Ishikawa (cell line): ENCODE data around the gene DENND1A.

ENCODE experiments used
- TCF12 ChIP-seq: IDR thresholded peaks from 2 replicates; pipeline ENCODE4 v1.6.1; 2012; ENCODE audit warnings: low read depth
- YY1 ChIP-seq: IDR thresholded peaks from 2 replicates; pipeline ENCODE4 v1.6.1; 2012; ENCODE audit warnings: low read depth
- TF ChIP-seq, protein P1 (sequence below): IDR thresholded peaks from 2 replicates; pipeline ENCODE4 v1.6.1; 2012; ENCODE audit warnings: low read depth, mild to moderate bottlenecking

DNA sequence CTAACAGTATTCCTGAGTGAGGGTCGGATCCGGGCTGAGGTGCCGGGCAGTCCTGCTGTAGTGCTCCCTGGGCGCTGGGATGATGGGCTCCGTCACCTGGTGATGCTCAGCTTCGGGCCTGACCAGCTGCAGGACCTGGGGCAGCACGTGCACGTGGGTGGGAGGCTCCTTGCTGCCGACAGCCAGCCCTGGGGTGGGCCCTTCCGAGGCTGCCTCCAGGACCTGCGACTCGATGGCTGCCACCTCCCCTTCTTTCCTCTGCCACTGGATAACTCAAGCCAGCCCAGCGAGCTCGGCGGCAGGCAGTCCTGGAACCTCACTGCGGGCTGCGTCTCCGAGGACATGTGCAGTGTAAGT lies 558.7 kb downstream of the DENND1A start:
- TF ChIP-seq, protein P1, sequence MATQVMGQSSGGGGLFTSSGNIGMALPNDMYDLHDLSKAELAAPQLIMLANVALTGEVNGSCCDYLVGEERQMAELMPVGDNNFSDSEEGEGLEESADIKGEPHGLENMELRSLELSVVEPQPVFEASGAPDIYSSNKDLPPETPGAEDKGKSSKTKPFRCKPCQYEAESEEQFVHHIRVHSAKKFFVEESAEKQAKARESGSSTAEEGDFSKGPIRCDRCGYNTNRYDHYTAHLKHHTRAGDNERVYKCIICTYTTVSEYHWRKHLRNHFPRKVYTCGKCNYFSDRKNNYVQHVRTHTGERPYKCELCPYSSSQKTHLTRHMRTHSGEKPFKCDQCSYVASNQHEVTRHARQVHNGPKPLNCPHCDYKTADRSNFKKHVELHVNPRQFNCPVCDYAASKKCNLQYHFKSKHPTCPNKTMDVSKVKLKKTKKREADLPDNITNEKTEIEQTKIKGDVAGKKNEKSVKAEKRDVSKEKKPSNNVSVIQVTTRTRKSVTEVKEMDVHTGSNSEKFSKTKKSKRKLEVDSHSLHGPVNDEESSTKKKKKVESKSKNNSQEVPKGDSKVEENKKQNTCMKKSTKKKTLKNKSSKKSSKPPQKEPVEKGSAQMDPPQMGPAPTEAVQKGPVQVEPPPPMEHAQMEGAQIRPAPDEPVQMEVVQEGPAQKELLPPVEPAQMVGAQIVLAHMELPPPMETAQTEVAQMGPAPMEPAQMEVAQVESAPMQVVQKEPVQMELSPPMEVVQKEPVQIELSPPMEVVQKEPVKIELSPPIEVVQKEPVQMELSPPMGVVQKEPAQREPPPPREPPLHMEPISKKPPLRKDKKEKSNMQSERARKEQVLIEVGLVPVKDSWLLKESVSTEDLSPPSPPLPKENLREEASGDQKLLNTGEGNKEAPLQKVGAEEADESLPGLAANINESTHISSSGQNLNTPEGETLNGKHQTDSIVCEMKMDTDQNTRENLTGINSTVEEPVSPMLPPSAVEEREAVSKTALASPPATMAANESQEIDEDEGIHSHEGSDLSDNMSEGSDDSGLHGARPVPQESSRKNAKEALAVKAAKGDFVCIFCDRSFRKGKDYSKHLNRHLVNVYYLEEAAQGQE: no peak
- TF ChIP-seq YY1: no peak
- TF ChIP-seq TCF12: no peak
